ENCODE data around the gene PLTP.

Gene PLTP

GRCh38 chr20:45859916-45860315 is 52.0 kb downstream of the PLTP start:
- no peak for DNase-seq (ENCODE audit: low read depth)
- no peak overlapping the region for H3K9ac ChIP-seq (ENCODE audit: low read length)
- no peaks in the 10 kb centered on the region for H3K9me3 ChIP-seq (ENCODE audit: control insufficient read depth, low read length)
- no peak overlapping the region for H3K4me3 ChIP-seq (ENCODE audit: low read length)
- H3K27me3 ChIP-seq (replicated peaks; ENCODE audit: control insufficient read depth, insufficient read depth, low read length), result no peaks in the 10 kb centered on the region
- peaks cover 27% of the 10 kb centered on the region for H3K4me1 ChIP-seq (ENCODE audit: control insufficient read depth, insufficient read depth, low read length)
- no peaks in the 10 kb centered on the region for H3K36me3 ChIP-seq (ENCODE audit: control insufficient read depth, insufficient read depth, low read length, severe bottlenecking)

GRCh38 chr20:45857882-45858216 is 54.1 kb downstream of the PLTP start:
- Histone ChIP-seq H3K36me3 (ENCODE audit: control insufficient read depth, insufficient read depth, low read length, severe bottlenecking) (peaks cover 7% of the 10 kb centered on the region), H3K9ac (ENCODE audit: low read length) (peak overlapping the region; percentile 93), H3K4me3 (ENCODE audit: low read length) (peak overlapping the region; percentile 92), H3K4me1 (ENCODE audit: control insufficient read depth, insufficient read depth, low read length) (peaks cover 28% of the 10 kb centered on the region), H3K27me3 (replicated peaks; ENCODE audit: control insufficient read depth, insufficient read depth, low read length) (no peaks in the 10 kb centered on the region), H3K9me3 (ENCODE audit: control insufficient read depth, low read length) (no peaks in the 10 kb centered on the region)
- no peak for DNase-seq (ENCODE audit: low read depth)

- Histone ChIP-seq H3K36me3 (ENCODE audit: control insufficient read depth, insufficient read depth, low read length, severe bottlenecking) (peaks cover 9% of the 10 kb centered on the region), H3K4me3 (ENCODE audit: low read length) (peak within 1 kb of the TSS; percentile 92)
- peak; percentile 100 for DNase-seq (ENCODE audit: low read depth)
Observed at GRCh38 chr20:45857114-45857881, 54.7 kb downstream of the PLTP start, which contains the start of the genes ACOT8 and ZSWIM3. TSS of gene ACOT8 (minus strand) at chr20:45857392. CDS start at chr20:45857315, 77 bp downstream. TSS of gene ZSWIM3 (plus strand) at chr20:45857614. CDS start at chr20:45857826, 212 bp downstream.

GRCh38 chr20:45853484-45853883 is 58.5 kb downstream of the PLTP start:
- H3K9me3 ChIP-seq (ENCODE audit: control insufficient read depth, low read length), result no peaks in the 10 kb centered on the region
- no peak overlapping the region for H3K4me3 ChIP-seq (ENCODE audit: low read length)
- no peak overlapping the region for H3K9ac ChIP-seq (ENCODE audit: low read length)
- H3K27me3 ChIP-seq (replicated peaks; ENCODE audit: control insufficient read depth, insufficient read depth, low read length), result no peaks in the 10 kb centered on the region
- H3K36me3 ChIP-seq (ENCODE audit: control insufficient read depth, insufficient read depth, low read length, severe bottlenecking), result peaks cover 27% of the 10 kb centered on the region
- DNase-seq (ENCODE audit: low read depth), result no peak
- H3K4me1 ChIP-seq (ENCODE audit: control insufficient read depth, insufficient read depth, low read length), result peaks cover 21% of the 10 kb centered on the region

More at GRCh38 chr20:45857114-45857881, 54.7 kb downstream of the PLTP start, which contains the start of the genes ACOT8 and ZSWIM3:
- Histone ChIP-seq H3K9me3 (ENCODE audit: control insufficient read depth, low read length) (no peaks in the 10 kb centered on the region), H3K9ac (ENCODE audit: low read length) (peak within 1 kb of the TSS; percentile 93), H3K4me1 (ENCODE audit: control insufficient read depth, insufficient read depth, low read length) (peaks cover 28% of the 10 kb centered on the region), H3K27me3 (replicated peaks; ENCODE audit: control insufficient read depth, insufficient read depth, low read length) (no peaks in the 10 kb centered on the region)

- Histone ChIP-seq H3K27me3 (replicated peaks; ENCODE audit: control insufficient read depth, insufficient read depth, low read length) (no peaks in the 10 kb centered on the region), H3K36me3 (ENCODE audit: control insufficient read depth, insufficient read depth, low read length, severe bottlenecking) (peaks cover 33% of the 10 kb centered on the region), H3K9ac (ENCODE audit: low read length) (no peak overlapping the region), H3K4me1 (ENCODE audit: control insufficient read depth, insufficient read depth, low read length) (peaks cover 15% of the 10 kb centered on the region), H3K9me3 (ENCODE audit: control insufficient read depth, low read length) (no peaks in the 10 kb centered on the region), H3K4me3 (ENCODE audit: low read length) (no peak overlapping the region)
- no peak for DNase-seq (ENCODE audit: low read depth)
Observed at GRCh38 chr20:45852326-45852725, 59.6 kb downstream of the PLTP start.

- Histone ChIP-seq H3K36me3 (ENCODE audit: control insufficient read depth, insufficient read depth, low read length, severe bottlenecking) (peaks cover 40% of the 10 kb centered on the region), H3K9ac (ENCODE audit: low read length) (no peak overlapping the region), H3K27me3 (replicated peaks; ENCODE audit: control insufficient read depth, insufficient read depth, low read length) (no peaks in the 10 kb centered on the region)
Observed at GRCh38 chr20:45851501-45851900, 60.5 kb downstream of the PLTP start.

GRCh38 chr20:45850926-45851325 is 61.0 kb downstream of the PLTP start:
- Histone ChIP-seq H3K4me3 (ENCODE audit: low read length) (no peak overlapping the region), H3K36me3 (ENCODE audit: control insufficient read depth, insufficient read depth, low read length, severe bottlenecking) (peaks cover 45% of the 10 kb centered on the region)
- DNase-seq (ENCODE audit: low read depth), result no peak

More at GRCh38 chr20:45851501-45851900, 60.5 kb downstream of the PLTP start:
- H3K9me3 ChIP-seq (ENCODE audit: control insufficient read depth, low read length), result no peaks in the 10 kb centered on the region
- DNase-seq (ENCODE audit: low read depth), result no peak
- no peak overlapping the region for H3K4me3 ChIP-seq (ENCODE audit: low read length)
- peaks cover 13% of the 10 kb centered on the region for H3K4me1 ChIP-seq (ENCODE audit: control insufficient read depth, insufficient read depth, low read length)

GRCh38 chr20:45850238-45850637 is 61.7 kb downstream of the PLTP start:
- DNase-seq (ENCODE audit: low read depth), result no peak
- Histone ChIP-seq H3K9me3 (ENCODE audit: control insufficient read depth, low read length) (no peaks in the 10 kb centered on the region), H3K4me3 (ENCODE audit: low read length) (no peak overlapping the region), H3K27me3 (replicated peaks; ENCODE audit: control insufficient read depth, insufficient read depth, low read length) (no peaks in the 10 kb centered on the region), H3K36me3 (ENCODE audit: control insufficient read depth, insufficient read depth, low read length, severe bottlenecking) (peaks cover 45% of the 10 kb centered on the region), H3K4me1 (ENCODE audit: control insufficient read depth, insufficient read depth, low read length) (peaks cover 3% of the 10 kb centered on the region), H3K9ac (ENCODE audit: low read length) (no peak overlapping the region)

More at GRCh38 chr20:45850926-45851325, 61.0 kb downstream of the PLTP start:
- peaks cover 7% of the 10 kb centered on the region for H3K4me1 ChIP-seq (ENCODE audit: control insufficient read depth, insufficient read depth, low read length)
- no peak overlapping the region for H3K9ac ChIP-seq (ENCODE audit: low read length)
- no peaks in the 10 kb centered on the region for H3K27me3 ChIP-seq (replicated peaks; ENCODE audit: control insufficient read depth, insufficient read depth, low read length)
- no peaks in the 10 kb centered on the region for H3K9me3 ChIP-seq (ENCODE audit: control insufficient read depth, low read length)

- no peak for DNase-seq (ENCODE audit: low read depth)
- no peak overlapping the region for H3K4me3 ChIP-seq (ENCODE audit: low read length)
- H3K36me3 ChIP-seq (ENCODE audit: control insufficient read depth, insufficient read depth, low read length, severe bottlenecking), result peaks cover 54% of the 10 kb centered on the region
- H3K4me1 ChIP-seq (ENCODE audit: control insufficient read depth, insufficient read depth, low read length), result no peaks in the 10 kb centered on the region
- no peak overlapping the region for H3K9ac ChIP-seq (ENCODE audit: low read length)
- H3K9me3 ChIP-seq (ENCODE audit: control insufficient read depth, low read length), result no peaks in the 10 kb centered on the region
- no peaks in the 10 kb centered on the region for H3K27me3 ChIP-seq (replicated peaks; ENCODE audit: control insufficient read depth, insufficient read depth, low read length)
Observed at GRCh38 chr20:45848969-45849582, 62.9 kb downstream of the PLTP start.
